HEK293 (cell line): Measurements from ENCODE around the gene LASP1.

ENCODE experiments used
- ATF2 ChIP-seq: fragments of 450-650 bp; formaldehyde crosslinking; IDR thresholded peaks from 2 replicates; pipeline ENCODE4 v1.5.1; 2016; ENCODE audit warnings: missing biosample characterization, missing genetic modification characterization, low read depth
- EGR2 ChIP-seq: fragments of 450-650 bp; formaldehyde crosslinking; IDR thresholded peaks from 2 replicates; pipeline ENCODE4 v1.5.1; 2016; ENCODE audit warnings: low read depth, missing biosample characterization, missing genetic modification characterization
- FEZF1 ChIP-seq: fragments of 450-650 bp; formaldehyde crosslinking; IDR thresholded peaks from 2 replicates; pipeline ENCODE4 v1.5.1; 2016; ENCODE audit warnings: missing biosample characterization, missing genetic modification characterization
- HOXC10 ChIP-seq: sonication (generic); formaldehyde crosslinking; IDR thresholded peaks from 2 replicates; pipeline ENCODE4 v1.8.1; 2023; ENCODE audit warnings: mild to moderate bottlenecking, missing genetic modification reagents
- KLF1 ChIP-seq: fragments of 450-650 bp; formaldehyde crosslinking; IDR thresholded peaks from 2 replicates; pipeline ENCODE4 v1.5.1; 2016; ENCODE audit warnings: missing biosample characterization, missing genetic modification characterization
- OSR2 ChIP-seq: fragments of 450-650 bp; formaldehyde crosslinking; IDR thresholded peaks from 2 replicates; pipeline ENCODE4 v1.5.1; 2016; ENCODE audit warnings: missing biosample characterization, missing genetic modification characterization
- RBAK ChIP-seq: fragments of 450-650 bp; formaldehyde crosslinking; IDR thresholded peaks from 2 replicates; pipeline ENCODE4 v1.5.1; 2016; ENCODE audit warnings: missing biosample characterization, missing genetic modification characterization
- YY2 ChIP-seq: fragments of 450-650 bp; formaldehyde crosslinking; IDR thresholded peaks from 2 replicates; pipeline ENCODE4 v1.5.1; 2016; ENCODE audit warnings: missing biosample characterization, missing genetic modification characterization
- ZBTB20 ChIP-seq: fragments of 450-650 bp; formaldehyde crosslinking; IDR thresholded peaks from 2 replicates; pipeline ENCODE4 v1.5.1; 2016; ENCODE audit warnings: missing biosample characterization, missing genetic modification characterization
- ZBTB48 ChIP-seq: fragments of 450-650 bp; formaldehyde crosslinking; IDR thresholded peaks from 2 replicates; pipeline ENCODE4 v1.5.1; 2016; ENCODE audit warnings: missing biosample characterization, missing genetic modification characterization
- ZNF138 ChIP-seq: fragments of 450-650 bp; formaldehyde crosslinking; IDR thresholded peaks from 2 replicates; pipeline ENCODE4 v1.5.1; 2016; ENCODE audit warnings: missing biosample characterization, missing genetic modification characterization, borderline replicate concordance
- ZNF174 ChIP-seq: fragments of 450-650 bp; formaldehyde crosslinking; IDR thresholded peaks from 2 replicates; pipeline ENCODE4 v1.5.0; 2017; ENCODE audit warnings: missing biosample characterization, mild to moderate bottlenecking, missing genetic modification characterization
- ZNF239 ChIP-seq: fragments of 450-650 bp; formaldehyde crosslinking; IDR thresholded peaks from 2 replicates; pipeline ENCODE4 v1.5.1; 2016; ENCODE audit warnings: missing biosample characterization, missing genetic modification characterization
- ZNF248 ChIP-seq: fragments of 450-650 bp; formaldehyde crosslinking; IDR thresholded peaks from 2 replicates; pipeline ENCODE4 v1.5.1; 2017; ENCODE audit warnings: missing biosample characterization, missing genetic modification characterization
- ZNF433 ChIP-seq: fragments of 450-650 bp; formaldehyde crosslinking; IDR thresholded peaks from 2 replicates; pipeline ENCODE4 v1.5.1; 2016; ENCODE audit warnings: missing biosample characterization, missing genetic modification characterization, low read depth
- ZNF560 ChIP-seq: fragments of 450-650 bp; formaldehyde crosslinking; IDR thresholded peaks from 2 replicates; pipeline ENCODE4 v1.5.1; 2017; ENCODE audit warnings: missing biosample characterization, missing genetic modification characterization, borderline replicate concordance
- ZNF561 ChIP-seq: fragments of 450-650 bp; IDR thresholded peaks from 2 replicates; pipeline ENCODE4 v1.5.1; 2018; ENCODE audit warnings: missing biosample characterization, missing genetic modification characterization, borderline replicate concordance
- ZNF596 ChIP-seq: fragments of 450-650 bp; IDR thresholded peaks from 2 replicates; pipeline ENCODE4 v1.5.0; 2018; ENCODE audit warnings: missing biosample characterization, mild to moderate bottlenecking, missing genetic modification characterization, moderate library complexity
- ZNF621 ChIP-seq: fragments of 450-650 bp; formaldehyde crosslinking; IDR thresholded peaks from 2 replicates; pipeline ENCODE4 v1.5.1; 2017; ENCODE audit warnings: missing biosample characterization, missing genetic modification characterization
- ZNF639 ChIP-seq: fragments of 450-650 bp; formaldehyde crosslinking; IDR thresholded peaks from 2 replicates; pipeline ENCODE4 v1.5.1; 2016; ENCODE audit warnings: missing biosample characterization, missing genetic modification characterization
- ZNF660 ChIP-seq: fragments of 450-650 bp; IDR thresholded peaks from 2 replicates; pipeline ENCODE4 v1.5.1; 2018; ENCODE audit warnings: missing biosample characterization, mild to moderate bottlenecking, missing genetic modification characterization
- ZNF701 ChIP-seq: fragments of 450-650 bp; formaldehyde crosslinking; IDR thresholded peaks from 2 replicates; pipeline ENCODE4 v1.5.1; 2016; ENCODE audit warnings: missing biosample characterization, missing genetic modification characterization
- ZNF707 ChIP-seq: fragments of 450-650 bp; formaldehyde crosslinking; IDR thresholded peaks from 2 replicates; pipeline ENCODE4 v1.5.1; 2016; ENCODE audit warnings: missing biosample characterization, missing genetic modification characterization
- ZNF76 ChIP-seq: fragments of 450-650 bp; formaldehyde crosslinking; IDR thresholded peaks from 2 replicates; pipeline ENCODE4; 2016; ENCODE audit warnings: low read depth, missing biosample characterization, missing genetic modification characterization, borderline replicate concordance
- ZNF776 ChIP-seq: fragments of 450-650 bp; formaldehyde crosslinking; IDR thresholded peaks from 2 replicates; pipeline ENCODE4 v1.5.0; 2017; ENCODE audit warnings: missing biosample characterization, missing genetic modification characterization, borderline replicate concordance
- ZNF843 ChIP-seq: fragments of 450-650 bp; formaldehyde crosslinking; IDR thresholded peaks from 2 replicates; pipeline ENCODE4 v1.5.1; 2016; ENCODE audit warnings: missing biosample characterization, missing genetic modification characterization
- TF ChIP-seq, protein P1 (sequence below): fragments of 450-650 bp; formaldehyde crosslinking; IDR thresholded peaks from 2 replicates; pipeline ENCODE4 v1.5.1; 2017; ENCODE audit warnings: missing biosample characterization, missing genetic modification characterization
- TF ChIP-seq, protein P2 (sequence below): fragments of 450-650 bp; formaldehyde crosslinking; IDR thresholded peaks from 2 replicates; pipeline ENCODE4 v1.5.1; 2016; ENCODE audit warnings: missing biosample characterization, missing genetic modification characterization
- TF ChIP-seq, protein P3 (sequence below): fragments of 450-650 bp; formaldehyde crosslinking; IDR thresholded peaks from 2 replicates; pipeline ENCODE4 v1.5.1; 2016; ENCODE audit warnings: missing biosample characterization, missing genetic modification characterization
- TF ChIP-seq, protein P4 (sequence below): fragments of 450-650 bp; formaldehyde crosslinking; IDR thresholded peaks from 2 replicates; pipeline ENCODE4 v1.5.1; 2017; ENCODE audit warnings: missing biosample characterization, missing genetic modification characterization

The LASP1 gene

DNA sequence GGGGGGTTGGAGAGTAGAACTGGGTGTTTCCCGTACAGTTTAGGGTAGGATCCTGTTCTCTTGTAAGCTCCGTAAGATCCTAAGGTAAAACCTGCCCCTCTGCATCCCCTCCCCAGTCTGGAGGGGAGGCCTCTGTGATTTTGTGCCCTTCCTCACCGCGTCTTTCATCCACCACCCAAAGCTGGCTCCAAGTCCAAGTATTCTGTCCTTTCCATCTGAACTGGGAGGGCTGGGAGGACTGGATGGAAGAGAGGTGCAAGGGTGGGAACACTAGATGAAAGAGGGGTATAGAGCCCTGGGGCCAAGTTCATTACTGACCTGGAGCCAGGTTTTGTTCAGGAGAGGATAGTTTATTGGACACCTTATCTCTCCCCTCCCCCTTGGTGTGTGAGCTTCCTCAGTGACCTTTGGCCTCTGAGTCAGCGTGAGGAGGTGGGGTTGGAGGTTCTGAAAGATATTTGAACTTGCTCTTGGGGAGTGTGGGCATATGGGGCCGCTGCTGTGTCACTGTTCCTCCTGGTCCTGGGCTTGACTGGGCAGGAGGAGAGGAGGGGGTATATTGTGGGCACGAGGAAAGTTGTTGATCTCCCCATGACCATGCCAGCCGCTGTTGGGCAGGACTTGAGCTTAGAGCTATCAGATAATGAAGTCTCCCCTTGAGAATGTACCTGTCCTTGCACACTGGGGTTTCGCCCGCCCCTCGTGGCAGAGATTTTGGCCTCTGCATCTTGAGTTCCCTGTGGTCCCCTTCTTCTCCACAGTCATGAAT is 1.6 kb downstream of the LASP1 start (continued):
- TF ChIP-seq ZNF776 (tag by site-specific recombination) (no peak), ZBTB20 (no peak), ZNF843 (peak; percentile 42; the same call in 1 of the 2 replicates), ZNF596 (tag by site-specific recombination) (no peak), HOXC10 (no peak), RBAK (tag by site-specific recombination) (no peak), ZNF174 (tag by site-specific recombination) (no peak), ZNF621 (no peak), ZNF239 (no peak), ZBTB48 (tag by site-specific recombination) (no peak), YY2 (tag by site-specific recombination) (no peak), ZNF138 (tag by site-specific recombination) (no peak), ZNF707 (tag by site-specific recombination) (no peak), ZNF660 (tag by site-specific recombination) (no peak), EGR2 (tag by site-specific recombination) (peak; percentile 81), ZNF561 (tag by site-specific recombination) (no peak), ZNF560 (tag by site-specific recombination) (no peak), ZNF639 (tag by site-specific recombination) (peak; percentile 44; the same call in 1 of the 2 replicates), ZNF701 (no peak), FEZF1 (tag by site-specific recombination) (no peak), KLF1 (tag by site-specific recombination) (peak; percentile 53; the same call in 1 of the 2 replicates), ZNF76 (tag by site-specific recombination) (peak; percentile 20; the same call in 1 of the 2 replicates), ZNF248 (tag by site-specific recombination) (no peak), OSR2 (tag by site-specific recombination) (peak; percentile 68), ZNF433 (no peak), ATF2 (tag by site-specific recombination) (no peak)
- TF ChIP-seq, protein P1, sequence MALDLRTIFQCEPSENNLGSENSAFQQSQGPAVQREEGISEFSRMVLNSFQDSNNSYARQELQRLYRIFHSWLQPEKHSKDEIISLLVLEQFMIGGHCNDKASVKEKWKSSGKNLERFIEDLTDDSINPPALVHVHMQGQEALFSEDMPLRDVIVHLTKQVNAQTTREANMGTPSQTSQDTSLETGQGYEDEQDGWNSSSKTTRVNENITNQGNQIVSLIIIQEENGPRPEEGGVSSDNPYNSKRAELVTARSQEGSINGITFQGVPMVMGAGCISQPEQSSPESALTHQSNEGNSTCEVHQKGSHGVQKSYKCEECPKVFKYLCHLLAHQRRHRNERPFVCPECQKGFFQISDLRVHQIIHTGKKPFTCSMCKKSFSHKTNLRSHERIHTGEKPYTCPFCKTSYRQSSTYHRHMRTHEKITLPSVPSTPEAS (tag by site-specific recombination), result no peak
- TF ChIP-seq, protein P2, sequence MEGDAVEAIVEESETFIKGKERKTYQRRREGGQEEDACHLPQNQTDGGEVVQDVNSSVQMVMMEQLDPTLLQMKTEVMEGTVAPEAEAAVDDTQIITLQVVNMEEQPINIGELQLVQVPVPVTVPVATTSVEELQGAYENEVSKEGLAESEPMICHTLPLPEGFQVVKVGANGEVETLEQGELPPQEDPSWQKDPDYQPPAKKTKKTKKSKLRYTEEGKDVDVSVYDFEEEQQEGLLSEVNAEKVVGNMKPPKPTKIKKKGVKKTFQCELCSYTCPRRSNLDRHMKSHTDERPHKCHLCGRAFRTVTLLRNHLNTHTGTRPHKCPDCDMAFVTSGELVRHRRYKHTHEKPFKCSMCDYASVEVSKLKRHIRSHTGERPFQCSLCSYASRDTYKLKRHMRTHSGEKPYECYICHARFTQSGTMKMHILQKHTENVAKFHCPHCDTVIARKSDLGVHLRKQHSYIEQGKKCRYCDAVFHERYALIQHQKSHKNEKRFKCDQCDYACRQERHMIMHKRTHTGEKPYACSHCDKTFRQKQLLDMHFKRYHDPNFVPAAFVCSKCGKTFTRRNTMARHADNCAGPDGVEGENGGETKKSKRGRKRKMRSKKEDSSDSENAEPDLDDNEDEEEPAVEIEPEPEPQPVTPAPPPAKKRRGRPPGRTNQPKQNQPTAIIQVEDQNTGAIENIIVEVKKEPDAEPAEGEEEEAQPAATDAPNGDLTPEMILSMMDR, result peak; percentile 48; the same call in 1 of the 2 replicates
- TF ChIP-seq, protein P3, sequence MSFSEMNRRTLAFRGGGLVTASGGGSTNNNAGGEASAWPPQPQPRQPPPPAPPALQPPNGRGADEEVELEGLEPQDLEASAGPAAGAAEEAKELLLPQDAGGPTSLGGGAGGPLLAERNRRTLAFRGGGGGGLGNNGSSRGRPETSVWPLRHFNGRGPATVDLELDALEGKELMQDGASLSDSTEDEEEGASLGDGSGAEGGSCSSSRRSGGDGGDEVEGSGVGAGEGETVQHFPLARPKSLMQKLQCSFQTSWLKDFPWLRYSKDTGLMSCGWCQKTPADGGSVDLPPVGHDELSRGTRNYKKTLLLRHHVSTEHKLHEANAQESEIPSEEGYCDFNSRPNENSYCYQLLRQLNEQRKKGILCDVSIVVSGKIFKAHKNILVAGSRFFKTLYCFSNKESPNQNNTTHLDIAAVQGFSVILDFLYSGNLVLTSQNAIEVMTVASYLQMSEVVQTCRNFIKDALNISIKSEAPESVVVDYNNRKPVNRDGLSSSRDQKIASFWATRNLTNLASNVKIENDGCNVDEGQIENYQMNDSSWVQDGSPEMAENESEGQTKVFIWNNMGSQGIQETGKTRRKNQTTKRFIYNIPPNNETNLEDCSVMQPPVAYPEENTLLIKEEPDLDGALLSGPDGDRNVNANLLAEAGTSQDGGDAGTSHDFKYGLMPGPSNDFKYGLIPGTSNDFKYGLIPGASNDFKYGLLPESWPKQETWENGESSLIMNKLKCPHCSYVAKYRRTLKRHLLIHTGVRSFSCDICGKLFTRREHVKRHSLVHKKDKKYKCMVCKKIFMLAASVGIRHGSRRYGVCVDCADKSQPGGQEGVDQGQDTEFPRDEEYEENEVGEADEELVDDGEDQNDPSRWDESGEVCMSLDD (tag by site-specific recombination), result no peak; the same call in 1 of the 2 replicates
- TF ChIP-seq, protein P4, sequence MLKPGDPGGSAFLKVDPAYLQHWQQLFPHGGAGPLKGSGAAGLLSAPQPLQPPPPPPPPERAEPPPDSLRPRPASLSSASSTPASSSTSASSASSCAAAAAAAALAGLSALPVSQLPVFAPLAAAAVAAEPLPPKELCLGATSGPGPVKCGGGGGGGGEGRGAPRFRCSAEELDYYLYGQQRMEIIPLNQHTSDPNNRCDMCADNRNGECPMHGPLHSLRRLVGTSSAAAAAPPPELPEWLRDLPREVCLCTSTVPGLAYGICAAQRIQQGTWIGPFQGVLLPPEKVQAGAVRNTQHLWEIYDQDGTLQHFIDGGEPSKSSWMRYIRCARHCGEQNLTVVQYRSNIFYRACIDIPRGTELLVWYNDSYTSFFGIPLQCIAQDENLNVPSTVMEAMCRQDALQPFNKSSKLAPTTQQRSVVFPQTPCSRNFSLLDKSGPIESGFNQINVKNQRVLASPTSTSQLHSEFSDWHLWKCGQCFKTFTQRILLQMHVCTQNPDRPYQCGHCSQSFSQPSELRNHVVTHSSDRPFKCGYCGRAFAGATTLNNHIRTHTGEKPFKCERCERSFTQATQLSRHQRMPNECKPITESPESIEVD (tag by site-specific recombination), result 0 out of 2 replicates have a peak, but pooled peaks have one; percentile 13
